ENCODE measurements around the gene UBASH3B. TPM values are rescaled to one million over a fixed set of nuclear protein-coding genes. Genes with fewer than 3 reads are reported as not detected.

UBASH3B gene
- total RNA-seq, 1 donor from 2014 or later, result 51.3 TPM

DNA sequence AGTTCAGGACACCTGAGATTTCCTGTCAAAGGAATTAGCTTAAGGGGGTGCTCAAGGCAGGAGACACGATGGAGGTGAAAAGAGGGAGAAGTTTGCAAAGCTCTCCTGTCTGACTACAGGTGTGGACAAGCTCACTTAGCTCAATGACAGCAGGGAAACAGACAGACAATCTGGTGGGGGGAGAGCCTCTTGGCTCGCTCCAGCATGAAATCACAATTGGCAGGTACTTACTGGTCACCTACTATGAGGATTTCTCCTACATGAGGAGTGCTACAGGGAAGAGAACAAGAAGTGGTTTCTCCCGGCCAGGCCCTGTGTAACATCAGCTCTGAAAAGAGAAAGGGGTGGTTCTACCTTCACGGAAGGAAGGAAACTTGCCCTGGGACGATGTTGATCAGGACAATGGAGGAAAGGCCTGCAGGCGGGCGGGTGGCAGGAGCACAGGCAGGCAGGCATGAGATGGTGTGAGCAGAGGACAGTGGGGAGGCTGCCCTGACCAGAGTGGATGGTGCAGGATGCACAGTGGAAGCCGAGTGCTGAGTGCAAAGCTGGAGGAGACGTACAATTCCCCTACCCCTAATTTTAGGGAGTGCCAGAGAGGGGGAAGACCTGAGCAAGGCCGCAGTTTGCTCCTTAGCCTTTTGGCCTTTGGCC is 124.9 kb downstream of the UBASH3B start:
- no peak for DNase-seq (ENCODE audit: low spot score)

DNA sequence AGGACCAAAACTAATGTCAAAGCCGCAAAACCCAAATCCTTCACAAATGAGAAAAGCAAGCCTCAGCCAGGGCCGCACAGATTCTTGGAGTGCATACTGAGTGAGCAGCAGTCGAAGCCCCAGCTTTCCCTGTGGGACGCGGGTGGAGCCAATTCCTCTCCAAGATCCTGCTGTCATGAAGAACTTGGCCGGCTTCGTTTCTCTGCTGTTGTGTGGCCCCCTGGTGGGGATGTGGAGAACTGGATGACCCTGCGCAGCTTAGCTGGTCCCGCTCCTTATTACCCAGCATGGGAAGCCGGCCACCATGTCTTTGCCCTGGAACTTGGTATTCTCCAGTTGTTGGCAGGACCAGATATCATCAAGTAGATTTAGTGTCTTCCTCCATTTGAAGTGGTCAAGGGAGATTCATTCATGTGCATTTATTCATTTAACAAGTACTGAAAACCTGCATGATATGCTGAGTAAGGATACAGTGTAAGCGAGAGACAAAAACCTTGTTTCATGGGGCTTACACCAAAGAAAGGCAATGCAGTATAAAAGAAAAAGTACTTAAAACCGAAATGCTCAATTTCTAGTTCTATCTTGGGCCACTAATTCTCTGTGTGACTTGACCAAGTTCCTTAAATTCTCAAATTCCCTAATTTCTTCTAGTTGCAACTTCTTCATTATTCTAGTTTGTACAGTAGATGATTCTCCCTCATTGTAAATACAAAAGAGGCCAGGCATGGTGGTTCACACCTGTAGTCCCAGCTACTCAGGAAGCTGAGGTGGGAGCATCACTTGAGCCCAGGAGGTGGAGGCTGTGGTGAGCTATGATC is 126.1 kb downstream of the UBASH3B start:
- peak; percentile 93 for DNase-seq (ENCODE audit: low spot score)

DNA sequence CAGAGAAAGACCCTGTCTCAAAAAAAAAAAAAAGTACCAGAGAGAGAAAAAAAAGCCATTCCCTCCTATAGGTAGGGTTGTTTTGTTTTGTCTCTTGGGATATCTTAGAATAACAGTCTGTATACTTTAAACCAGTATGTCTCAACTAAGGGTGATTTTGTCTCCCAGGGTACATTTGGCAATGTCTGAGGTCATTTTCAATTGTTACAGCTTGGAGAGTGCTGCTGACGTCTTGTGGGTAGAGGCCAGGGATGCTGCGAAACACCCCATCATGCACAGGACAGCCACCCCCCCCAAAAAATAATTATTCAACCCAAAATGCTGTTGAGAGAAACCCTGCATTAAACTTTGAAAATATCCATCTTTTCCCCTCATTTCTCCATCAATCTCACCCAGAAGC is 126.7 kb downstream of the UBASH3B start:
- DNase-seq (ENCODE audit: low spot score), result no peak

DNA sequence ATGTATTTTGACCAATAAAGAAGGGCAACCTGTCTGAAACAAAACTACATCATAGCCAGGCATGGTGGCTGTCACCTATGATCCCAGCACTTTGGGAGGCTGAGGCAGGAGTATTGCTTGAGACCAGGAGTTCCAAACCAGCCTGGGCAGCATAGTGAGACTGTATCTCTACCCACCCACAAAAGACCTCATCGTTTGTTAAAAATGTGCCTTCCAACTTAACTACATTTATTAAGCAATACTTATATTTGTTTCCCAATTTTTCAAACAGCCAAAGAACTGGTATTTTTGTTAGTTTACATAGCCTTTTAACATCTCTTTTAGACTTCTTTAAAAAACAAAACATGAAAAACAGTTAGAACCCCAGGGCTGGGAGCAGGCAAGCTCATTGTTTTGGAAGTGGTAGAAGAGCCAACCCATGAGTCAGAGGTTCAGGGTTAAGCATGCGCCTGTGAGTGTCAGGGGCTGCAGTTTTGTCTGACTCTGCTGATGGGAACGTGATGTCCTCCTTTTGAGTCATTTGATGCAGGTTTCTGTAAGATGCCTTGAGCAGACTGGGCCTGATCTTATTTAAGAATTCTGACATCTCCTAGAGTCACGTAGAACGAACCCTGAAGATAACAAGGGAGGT is 128.9 kb downstream of the UBASH3B start:
- DNase-seq (ENCODE audit: low spot score), result peak; percentile 30

DNA sequence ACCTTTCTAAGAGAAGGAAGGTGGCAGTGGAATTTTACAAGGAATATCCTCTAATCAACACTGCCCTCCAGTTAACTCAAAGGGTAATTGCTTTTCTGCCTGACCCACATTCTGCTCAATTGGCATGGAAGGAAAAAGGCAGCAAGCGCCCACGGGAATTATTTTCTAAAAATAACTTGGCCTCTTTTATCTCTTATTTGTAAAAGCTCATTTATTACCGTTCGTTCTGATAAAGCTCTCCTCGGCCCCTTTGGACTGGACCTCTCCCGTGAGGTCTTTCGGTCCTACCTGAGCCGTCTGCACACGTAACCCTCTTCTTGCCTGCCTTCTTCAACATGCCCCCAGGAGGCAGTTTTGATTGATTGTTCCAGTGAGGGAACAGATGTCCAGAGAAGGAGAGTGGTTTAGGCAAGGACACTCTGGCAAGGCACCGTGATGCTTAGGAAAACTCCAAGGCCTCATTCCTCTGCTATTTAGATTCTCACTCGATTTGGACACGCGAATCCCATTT is 129.6 kb downstream of the UBASH3B start:
- peak; percentile 14 for DNase-seq (ENCODE audit: low spot score)

DNA sequence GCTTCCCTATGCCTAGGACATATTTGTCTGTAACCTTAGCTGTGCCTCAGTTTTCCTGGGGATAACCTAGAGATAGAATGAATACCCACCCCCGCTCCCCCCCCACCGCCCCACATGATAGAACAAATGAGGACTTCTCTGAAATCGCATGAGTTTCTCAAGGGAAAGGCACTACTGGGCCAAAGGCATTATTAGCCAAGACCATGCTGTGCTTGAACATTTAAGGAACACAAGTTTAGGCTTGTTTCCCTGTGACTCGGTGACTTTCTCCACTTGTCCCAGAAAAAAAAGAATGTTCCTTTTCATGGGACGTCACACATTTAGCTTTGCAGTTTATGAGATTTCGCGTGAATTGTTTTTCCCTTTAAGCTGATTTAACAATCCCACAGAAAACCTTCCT is 131.4 kb downstream of the UBASH3B start:
- no peak for DNase-seq (ENCODE audit: low spot score)

DNA sequence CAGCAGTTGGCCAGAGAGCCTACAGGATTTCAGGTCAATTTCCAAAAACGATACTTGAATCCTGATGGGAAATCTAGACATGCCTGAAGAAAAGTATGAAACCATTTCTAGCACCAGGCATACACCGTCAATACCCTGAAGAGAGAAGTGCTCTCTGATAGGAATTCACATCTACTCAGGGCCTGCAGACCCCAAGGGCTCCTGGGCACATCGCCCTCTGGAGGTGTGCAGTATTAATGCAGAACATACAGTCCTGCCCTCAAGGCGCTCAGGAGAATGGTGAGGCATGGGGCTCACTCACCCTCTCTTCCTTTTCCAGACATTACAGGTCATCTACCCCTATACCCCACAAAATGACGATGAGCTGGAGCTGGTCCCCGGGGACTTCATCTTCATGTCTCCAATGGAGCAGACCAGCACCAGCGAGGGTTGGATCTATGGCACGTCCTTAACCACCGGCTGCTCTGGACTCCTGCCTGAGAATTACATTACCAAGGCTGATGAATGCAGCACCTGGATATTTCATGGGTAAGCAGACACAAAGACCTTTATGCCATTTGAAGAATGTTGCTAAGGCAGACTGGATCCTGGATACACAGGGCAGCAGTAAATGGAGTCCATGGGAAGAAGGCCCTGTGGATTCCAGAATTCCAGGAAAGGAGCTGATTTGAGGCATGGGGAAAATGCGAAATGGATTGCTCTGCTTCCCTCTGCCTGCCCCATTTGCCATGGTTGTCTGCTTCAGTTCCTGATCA is 133.4 kb downstream of the UBASH3B start:
- DNase-seq (ENCODE audit: low spot score), result no peak

DNA sequence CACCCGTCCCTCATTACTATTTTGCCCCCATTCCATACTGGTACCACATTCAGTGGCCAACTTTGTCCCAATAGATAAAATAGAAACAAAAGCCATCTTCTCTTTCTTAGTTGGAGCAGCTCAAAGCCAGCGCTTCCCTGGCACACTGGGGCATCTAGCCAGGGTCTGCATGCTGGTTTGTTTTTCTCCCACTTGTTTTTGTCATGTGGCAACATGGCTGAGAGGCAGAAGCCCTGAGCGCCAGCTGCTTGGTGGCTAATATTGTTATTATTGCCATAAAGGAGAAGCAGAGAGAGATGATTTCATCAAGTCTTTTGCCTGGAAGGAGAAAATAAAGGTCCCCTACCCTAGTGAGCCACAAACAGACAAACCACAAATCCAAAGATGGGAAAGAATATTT is 134.4 kb downstream of the UBASH3B start:
- DNase-seq (ENCODE audit: low spot score), result no peak

DNA sequence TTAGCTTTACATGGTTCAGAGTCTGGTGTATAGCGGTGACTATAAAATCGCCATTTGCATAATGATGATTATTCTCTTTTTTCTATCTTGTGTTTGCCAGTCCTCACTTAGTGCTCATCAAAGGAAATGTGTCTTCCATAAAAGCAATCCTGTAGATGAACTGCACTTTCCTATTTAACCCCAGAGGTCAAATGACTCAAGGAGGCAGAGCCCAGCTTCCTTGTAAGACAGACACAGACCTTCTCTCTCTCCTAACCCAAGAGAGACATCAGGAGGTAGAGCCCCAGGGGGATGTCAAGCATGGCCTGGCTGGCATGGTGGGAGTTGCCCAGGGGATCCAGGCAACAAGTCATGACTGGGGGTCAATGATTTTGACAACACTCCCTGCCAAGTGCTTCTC is 135.9 kb downstream of the UBASH3B start:
- no peak for DNase-seq (ENCODE audit: low spot score)

DNA sequence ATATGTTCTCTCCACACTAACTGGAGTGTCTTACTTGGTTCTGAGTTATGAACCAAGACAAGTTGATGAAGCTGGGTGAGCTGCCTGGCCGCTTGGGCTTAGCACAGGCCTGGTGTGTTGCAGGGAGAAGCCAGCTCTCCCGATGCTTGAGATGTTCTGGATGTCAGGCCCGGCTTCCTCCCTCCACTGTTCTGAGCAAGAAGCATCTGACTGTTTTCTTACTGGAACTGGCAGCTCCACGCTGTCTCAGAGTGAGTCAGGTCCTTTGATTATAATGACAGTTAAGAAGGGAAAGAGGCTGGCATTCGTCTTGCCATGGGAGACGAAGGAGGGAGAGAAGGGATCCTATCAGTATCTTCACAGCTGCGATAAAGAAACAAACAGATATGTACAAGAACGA is 136.3 kb downstream of the UBASH3B start:
- no peak for DNase-seq (ENCODE audit: low spot score)

DNA sequence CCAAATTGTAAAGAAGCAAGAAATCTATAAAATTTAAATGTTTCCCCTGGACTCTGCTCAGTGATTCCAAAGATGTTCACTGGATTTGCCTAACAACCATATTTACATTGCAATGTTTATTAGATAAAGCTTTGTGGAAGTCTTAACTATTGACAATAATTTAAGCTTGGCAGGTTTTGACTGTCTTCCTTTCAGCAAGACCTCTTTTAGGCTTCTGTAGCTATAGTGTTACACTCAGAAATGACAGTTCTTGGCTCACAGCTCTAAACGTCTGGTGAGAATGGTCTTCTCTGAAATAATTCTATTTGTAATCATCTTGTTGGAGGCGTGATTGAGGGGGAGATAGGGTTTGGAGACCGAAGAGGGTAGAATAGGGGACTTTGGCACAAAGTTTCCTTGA is 138.0 kb downstream of the UBASH3B start:
- DNase-seq (ENCODE audit: low spot score), result no peak

DNA sequence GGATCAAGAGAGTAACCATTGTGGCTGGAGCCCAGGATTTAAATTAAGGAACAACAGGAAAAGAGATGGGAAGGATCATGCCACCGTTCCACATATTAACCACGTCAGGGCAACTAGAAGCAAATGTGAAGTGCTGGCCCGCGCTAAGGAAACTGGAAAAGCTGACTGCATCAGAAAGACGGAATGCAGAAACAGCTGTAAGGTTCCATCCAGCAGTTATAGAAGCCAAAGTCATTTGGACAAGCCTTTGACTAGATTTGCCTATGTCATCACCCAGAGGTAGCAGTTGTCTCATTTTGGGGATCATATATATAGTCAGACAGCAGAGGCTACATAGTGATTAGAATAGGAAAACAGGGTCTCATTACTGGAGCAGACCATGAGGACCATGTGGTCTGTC is 139.8 kb downstream of the UBASH3B start:
- no peak for DNase-seq (ENCODE audit: low spot score)

DNA sequence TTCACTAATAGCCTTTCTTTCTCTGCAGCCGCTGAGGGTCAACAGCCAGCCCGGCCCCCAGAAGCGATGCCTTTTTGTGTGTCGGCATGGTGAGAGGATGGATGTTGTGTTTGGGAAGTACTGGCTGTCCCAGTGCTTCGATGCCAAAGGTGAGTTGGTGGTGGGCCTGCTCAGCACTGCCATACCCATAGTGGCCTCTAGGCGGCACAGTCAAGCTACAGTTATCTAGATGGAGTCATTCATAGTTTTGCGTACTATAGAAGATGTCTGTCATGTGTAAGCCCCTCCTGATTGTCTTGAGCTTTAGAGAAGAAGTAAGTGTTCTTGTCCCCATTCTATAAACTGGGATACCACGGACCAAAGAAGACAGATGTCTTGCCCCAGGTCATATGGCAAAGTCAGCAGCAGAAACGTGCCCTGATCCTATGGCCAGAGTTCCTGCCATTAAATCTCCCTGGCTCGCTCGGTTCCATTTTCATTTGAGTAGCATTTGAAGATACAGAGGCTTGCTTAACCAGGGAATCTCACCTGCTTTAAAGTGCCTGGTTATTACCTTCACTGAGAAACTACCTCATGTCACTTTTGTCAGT is 140.7 kb downstream of the UBASH3B start:
- no peak for DNase-seq (ENCODE audit: low spot score)

DNA sequence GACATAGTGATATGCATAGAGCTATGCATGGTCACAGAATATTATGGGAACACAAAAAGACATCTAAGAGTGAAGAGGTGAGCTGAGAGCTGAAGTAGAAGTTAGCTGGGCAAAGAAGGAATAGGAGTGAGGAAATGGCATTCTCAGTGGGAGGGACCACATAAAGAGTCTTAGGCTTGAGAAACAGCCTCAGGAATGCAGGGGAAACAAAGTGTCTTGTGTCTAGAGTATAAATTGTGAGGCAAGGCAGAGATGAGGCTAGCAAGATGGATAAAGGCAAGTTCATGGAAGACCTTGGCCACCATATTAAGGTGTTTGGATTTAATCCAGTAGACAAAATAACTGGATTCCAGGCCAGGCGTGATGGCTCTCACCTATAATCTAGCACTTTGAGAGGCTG is 142.1 kb downstream of the UBASH3B start:
- DNase-seq (ENCODE audit: low spot score), result no peak

DNA sequence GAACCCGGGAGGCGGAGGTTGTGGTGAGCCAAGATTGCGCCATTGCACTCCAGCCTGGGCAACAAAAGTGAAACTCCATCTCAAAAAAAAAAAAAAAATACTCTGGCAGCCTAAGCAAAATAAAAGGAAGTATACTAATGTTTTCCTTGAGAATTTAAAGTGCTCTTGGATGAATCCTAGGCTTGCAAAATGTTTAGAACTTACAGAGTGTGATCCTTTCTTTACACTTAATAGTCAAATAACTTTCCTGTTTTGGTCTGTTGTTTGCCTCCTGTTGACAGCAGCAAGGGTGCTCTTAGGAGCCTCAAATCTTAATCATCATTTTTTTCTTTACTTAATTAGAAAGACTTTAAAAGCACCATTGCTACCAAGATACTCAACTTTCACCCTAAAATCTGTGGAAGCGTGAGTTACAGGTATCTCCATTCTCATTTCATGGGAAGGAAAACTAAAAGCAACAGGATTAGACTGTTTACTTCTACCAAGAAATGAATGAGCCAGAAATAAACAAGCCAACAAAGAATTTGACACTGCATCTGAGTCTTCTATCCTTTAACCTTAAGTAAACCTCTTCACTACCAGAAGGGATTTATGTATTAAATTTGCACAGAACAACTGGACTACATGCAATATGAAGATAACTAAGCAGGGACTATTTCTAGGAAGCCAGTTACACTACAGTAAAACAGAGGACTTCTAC is 144.0 kb downstream of the UBASH3B start:
- no peak for DNase-seq (ENCODE audit: low spot score)

DNA sequence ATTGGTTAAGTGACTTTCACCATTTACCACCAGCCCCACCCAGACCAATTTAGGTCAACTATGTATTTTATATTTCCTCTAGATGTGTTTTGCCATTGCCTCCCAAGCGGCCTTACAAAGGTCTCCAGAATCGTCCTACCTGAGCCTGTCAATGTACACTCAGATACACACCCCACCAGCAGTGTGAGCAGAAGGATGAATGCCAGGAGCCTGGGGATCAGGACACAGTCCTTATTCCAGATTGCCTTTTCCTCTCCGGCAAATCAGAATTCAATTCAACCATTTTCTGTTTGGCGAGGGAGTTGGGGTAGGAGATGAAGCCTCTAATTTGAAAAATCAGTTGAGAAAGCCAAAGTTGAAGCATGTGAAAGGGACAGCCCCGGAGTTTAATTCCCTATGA is 147.4 kb downstream of the UBASH3B start:
- no peak for DNase-seq (ENCODE audit: low spot score)

DNA sequence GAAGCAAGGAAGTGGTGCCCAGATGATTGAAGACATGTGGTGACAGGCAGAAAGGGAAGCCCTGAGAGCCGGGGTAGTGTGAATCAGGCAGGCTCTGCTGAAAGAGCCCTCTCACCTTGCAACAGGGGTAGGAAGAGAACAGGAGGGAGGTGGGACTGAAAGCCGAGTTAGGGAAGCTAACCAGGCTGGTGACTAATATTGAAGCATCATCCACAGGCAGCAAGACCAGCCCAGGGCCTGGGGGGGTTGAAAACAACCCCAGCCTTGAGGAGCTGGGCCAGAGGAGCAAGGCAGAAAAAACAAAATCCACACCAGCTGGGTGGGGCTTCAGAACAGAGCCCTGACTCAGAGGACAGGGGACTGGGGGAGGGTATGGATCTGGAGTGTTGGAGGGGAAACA is 147.8 kb downstream of the UBASH3B start:
- no peak for DNase-seq (ENCODE audit: low spot score)

DNA sequence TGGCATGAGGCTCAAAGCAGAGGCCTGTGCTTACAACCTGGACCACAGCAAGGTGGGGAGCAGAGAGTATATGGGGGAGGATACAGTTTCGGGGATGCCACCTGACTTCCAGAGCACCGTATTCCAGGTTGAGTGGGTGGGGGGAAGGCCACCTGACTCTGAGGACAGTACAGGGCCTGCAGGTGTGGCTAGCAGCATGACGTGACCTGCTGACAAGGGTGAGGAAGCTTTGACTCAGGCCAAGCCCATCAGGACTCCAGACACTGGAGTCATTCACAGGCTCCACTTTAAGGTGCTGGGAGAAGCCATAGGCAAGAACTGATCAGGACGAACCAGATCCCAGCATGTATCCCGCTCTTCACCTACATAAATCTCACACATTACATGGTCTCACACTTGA is 148.2 kb downstream of the UBASH3B start:
- no peak for DNase-seq (ENCODE audit: low spot score)

DNA sequence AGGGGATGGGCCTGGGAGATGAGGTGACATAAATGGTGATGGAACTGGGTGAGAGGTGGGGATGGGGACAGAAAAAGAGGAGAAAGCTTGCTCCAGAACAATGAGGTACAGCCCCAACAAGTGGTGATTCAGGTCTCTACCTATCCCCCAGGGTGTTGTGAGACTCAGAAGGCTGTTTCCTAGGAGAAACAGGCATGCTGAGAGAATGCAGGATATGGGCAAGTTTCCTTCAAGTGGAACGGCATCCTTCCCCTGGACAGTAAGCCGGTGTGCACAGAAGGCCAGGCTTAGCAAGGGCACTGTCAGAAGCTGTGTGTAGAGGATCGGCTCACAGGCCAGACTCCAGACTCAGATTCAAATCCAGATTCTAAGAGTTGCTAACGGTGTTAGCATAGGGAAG is 148.6 kb downstream of the UBASH3B start:
- DNase-seq (ENCODE audit: low spot score), result no peak

DNA sequence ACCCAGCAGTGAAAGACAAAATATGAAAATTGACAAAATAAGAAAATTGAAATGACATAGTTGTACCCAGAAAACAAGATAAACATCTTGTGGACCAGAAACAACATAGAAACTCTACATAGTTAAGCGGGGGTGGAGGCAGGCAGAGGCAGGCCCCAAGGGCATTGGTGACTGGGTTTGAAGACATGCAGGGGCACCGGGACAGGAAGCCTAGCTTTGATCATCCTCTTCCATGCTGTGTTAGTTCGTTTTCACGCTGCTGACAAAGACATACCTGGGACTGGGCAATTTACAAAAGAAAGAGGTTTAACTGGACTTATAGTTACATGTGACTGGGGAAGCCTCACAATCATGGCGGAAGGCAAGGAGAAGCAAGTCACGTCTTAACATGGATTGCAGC is 149.3 kb downstream of the UBASH3B start:
- no peak for DNase-seq (ENCODE audit: low spot score)
